HG02763 (cell line): Measurements from ENCODE around the gene CFAP299.
"Not testable (repeated sequence)": the region's sequence is repeated elsewhere in the genome, so short reads cannot be mapped to it uniquely, and the experiment has no call there.

Experiments
- ATAC-seq: cut with Tn5 transposase; IDR thresholded peaks from one replicate; pipeline ENCODE4 v1.9.1; 2021; ENCODE audit warnings: mild to moderate bottlenecking, moderate library complexity; ENCODE audit not compliant: unreplicated experiment

Gene CFAP299

DNA sequence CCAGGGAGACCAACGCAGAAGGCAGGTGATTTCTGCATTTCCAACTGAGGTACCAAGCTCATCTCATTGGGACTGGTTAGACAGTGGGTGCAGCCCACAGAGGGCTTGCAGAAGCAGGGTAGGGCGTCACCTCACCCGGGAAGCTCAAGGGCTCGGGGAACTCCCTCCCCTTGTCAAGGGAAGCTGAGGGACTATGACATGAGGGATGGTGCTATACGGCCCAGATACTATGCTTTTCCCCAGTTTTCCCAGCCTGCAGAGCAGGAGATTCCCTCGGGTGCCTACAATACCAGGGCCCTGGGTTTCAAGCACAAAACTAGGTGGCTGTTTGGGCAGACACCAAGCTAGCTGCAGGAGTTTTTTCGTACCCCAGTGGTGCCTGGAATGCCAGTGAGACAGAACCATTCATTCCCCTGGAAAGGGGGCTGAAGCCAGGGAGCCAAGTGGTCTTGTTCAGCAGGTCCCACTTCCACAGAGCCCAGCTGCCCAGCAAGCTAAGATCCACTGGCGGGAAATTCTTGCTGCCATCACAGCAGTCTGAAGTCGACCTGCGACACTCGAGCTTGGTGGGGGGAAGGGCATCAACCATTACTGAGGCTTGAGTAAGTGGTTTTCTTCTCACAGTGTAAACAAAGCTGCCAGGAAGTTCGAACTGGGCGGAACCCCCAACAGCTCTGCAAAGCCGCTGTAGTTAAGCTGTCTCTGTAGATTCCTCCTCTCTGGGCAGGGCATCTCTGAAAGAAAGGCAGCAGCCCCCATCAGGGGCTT is 103.9 kb downstream of the CFAP299 start:
- ATAC-seq = not testable (repeated sequence)

DNA sequence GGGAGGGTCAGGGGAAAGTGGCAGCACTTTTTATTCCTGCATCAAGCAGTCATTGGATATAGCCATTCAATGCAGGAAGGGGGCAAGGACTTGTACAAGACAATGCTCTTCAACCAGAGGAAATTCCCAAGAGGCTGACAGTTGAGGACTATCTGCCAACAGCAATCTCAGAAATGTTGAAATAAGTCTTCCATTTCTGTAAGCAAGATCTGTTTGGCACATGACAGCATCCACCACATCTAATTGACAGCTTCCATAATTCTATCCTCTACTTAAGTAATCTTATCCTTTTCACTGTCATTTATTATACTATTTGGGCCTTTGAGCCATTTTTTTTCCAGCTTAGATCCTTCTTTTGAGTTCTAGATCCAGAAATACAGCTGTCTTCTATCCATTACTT is 110.7 kb downstream of the CFAP299 start:
- no peak for ATAC-seq

DNA sequence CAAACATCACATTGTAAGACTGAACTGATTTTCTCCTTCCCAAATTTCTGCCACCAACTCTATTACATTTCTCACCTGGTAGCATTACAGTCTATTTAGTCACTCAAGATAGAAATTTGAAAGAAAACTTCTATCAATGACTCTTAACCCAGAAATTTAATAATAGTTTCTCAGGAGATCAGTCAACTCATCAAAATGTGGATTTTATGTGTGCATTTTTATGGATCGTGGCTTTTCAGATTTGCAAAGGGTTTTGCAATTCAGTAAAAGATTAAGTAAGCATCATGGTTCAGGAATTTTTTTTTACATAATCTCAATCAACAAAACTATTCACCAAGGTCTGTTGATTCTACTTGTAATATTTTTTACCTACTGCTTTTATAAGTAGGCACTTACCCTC is 111.1 kb downstream of the CFAP299 start:
- ATAC-seq = no peak

DNA sequence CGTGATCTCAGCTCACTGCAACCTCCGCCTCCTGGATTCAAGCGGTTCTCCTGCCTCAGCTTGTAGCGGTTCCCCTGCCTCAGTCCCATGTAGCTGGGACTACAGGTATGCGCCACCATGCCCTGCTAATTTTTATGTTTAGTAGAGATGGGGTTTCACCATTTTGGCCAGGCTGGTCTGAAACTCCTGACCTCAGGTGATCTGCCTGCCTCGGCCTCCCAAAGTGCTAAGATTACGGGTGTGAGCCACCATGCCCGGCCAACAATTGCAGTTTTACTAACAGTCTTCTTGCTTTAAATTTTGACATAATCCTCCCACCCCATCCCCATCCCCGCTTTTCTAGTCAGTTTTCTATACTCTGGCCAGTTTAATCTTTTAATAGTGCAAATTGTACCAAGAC is 112.0 kb downstream of the CFAP299 start:
- ATAC-seq = no peak

DNA sequence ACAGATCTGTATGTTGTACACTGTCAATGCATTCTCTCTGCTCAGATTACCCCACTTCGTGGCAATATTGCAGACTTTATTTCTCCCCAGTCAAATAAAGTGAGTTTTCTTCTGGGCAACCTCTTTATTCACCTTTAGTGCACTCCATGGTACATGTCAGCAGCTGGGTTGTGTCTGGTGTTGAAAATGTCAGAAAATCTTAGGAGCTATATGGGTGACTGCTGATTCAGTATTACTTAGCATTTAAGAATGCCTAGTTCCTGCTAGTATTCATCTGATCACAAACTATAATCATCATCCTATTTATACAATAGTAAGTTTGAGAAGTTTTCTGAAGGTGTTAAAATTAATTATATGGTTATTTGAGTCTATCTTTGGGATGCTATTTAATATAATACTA is 112.5 kb downstream of the CFAP299 start:
- no peak for ATAC-seq

DNA sequence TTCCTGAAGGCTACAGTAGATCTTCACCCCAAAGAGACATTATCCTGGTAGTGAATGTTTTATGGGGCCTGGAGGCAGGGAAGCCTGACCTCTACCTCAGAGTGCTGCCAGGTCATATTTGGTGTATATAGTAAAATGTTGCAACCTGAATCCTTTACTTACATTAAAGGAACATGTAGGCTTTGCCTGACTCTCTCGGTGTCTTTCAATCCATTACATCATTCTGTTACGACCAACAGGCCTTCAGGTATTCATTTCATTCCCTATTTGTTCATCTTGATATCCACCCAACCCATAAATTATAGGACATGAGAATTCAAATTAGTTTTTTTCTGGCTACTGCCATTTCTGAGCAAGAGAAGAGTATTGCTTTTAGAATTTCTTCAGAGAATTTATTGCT is 116.5 kb downstream of the CFAP299 start:
- no peak for ATAC-seq

DNA sequence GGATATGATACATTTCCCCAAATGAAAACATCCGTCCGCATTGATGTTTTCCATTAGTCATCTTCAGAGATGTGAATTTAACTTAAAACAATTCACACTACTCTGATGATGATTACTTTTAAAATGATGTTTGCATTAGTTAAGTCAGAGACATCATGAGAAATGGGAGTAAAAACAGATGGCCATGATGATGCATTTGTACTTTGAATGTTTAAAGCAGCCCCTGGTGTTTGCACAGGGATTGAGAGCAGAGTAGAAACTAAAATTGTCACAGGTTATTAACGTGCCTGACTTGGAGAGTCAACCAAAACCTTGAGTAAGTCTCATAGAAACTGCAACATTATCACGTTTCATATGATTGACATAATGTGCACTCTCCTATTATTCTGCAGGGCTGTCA is 117.2 kb downstream of the CFAP299 start:
- no peak for ATAC-seq

DNA sequence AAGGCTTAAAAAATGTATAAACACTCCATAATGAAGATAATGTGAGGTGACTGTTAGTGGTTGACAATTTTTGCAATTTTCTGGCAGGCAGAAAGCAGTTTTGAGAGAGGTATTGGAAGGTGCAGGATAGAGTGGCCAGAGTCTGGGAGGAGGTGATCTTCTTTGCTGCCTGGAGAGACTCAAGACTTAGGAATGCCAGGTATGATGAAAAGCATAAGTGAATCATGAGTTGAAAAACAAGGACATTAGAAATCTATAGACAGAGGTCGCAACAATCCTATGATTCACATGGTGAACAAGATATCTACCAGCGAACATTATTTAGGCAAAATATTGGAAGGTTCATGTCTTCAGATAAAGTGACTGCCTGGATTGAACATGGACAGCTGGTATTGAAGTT is 118.5 kb downstream of the CFAP299 start:
- no peak for ATAC-seq

DNA sequence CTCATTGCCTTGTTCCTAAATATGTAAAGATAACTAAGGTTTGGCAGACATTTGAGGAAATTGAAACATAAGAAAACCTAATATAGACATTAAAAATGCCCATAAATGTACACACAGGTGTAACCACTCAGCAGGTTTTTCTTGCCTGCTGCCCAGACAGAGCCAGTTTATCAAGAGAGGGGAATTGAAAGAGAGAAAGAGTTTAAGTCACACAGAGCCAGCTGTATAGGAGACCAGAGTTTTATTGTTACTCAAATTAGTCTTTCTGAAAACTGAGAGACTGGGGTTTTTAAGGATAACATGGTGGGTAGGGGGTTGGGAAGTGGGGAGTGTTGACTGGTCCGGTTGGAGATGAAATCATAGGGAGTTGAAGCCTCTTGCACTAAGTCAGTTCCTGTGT is 119.0 kb downstream of the CFAP299 start:
- no peak for ATAC-seq

DNA sequence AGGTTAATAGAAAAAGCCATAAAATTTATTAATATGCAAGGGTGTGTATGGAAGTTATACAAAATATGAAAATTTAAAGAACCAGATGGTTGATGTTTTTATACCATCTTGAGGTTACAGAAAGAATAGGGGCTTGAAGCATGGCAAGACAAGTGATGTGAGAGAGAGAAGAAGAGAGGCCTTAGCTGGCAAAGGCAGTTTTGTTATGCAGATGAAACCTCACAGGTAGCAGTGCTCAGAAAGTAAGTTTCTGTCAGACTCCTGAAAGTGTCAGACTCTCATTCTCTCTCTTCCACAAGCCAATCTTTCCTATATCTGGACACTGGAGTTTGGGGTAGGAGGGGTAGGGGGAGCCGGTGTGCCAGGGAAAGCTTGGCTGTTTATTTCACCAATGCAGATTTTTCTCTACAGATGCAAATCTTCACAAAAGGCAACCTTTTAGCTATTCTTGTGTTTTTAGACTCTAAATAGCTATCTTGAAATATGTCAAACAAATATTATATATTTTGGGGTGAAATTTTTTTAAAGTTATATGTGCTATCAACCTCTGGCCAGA is 124.5 kb downstream of the CFAP299 start:
- ATAC-seq = no peak

DNA sequence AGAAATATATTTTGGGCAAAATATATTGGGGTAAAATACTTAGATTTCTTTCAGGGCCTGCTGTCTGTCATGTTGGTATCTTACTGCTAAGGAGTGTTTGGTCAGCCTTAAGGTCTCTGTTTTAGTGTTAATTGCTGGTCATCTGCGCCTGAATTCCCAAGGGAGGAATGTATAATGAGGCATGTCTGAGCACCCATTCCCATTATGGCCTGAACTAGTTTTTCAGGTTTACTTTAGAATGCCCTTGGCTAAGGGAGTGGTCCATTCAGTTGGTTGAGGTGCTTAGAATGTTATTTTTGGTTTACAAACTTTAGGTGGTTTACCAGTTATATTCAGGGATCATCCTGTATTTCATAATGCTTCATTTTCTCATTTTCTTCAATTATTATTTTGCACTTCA is 125.9 kb downstream of the CFAP299 start:
- no peak for ATAC-seq

DNA sequence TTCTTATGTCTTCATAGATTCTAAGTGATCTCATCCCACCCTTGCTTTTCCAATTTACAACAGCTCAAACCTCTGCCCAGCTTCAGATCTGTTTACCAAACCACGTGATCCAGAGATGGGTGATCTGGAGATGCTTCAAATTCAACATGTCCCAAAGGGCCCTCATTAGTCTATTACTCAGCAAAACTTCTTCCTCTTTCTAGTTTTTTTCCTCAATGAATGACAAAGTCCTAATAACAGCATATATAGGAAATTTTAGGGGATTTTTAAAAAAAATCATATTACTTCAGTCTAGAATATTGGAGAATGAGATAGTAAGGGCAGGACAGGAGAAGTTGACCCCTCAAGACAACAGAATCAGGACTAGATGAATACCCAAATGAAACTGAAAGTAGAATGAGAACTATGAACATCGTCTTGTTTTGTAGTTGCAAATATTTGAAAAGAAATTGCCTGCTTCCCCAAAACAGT is 127.1 kb downstream of the CFAP299 start:
- peak; percentile 73 for ATAC-seq

DNA sequence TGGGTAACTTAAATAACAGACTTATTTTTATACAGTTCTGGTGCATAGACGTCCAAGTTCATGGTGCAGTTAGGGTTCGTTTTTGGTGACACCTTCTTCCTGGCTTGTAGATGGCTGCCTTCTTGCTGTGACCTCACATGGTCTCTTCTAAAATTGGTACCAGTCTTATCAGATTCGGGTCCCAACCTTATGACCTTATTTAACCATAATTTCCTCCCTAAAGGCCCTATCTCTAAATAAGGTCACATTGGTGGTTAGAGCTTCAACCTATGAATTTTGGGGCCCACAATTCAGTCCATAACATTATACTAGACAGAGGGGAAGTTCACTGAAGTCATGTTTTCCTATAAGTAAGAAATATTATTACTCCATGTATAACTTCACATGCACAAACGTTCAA is 128.0 kb downstream of the CFAP299 start:
- no peak for ATAC-seq

DNA sequence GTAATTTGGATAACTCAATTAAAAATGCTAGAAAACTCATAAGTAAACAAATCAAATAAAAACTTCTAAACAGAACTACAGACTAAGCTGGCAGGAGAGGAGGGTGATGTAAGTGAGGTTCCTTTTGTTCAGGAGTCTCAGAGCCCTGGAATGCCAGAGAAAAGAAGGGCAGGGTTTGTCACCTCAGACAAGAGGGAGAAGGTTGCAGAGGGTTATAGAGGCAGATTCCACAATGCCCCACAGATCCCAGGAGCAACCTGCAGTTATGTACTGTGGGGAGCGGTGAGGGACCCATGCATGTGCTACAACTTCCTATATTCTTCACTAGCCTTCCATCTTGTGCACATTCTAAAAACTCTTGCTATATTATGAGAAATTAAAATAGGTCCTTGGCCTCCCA is 129.7 kb downstream of the CFAP299 start:
- ATAC-seq = no peak

DNA sequence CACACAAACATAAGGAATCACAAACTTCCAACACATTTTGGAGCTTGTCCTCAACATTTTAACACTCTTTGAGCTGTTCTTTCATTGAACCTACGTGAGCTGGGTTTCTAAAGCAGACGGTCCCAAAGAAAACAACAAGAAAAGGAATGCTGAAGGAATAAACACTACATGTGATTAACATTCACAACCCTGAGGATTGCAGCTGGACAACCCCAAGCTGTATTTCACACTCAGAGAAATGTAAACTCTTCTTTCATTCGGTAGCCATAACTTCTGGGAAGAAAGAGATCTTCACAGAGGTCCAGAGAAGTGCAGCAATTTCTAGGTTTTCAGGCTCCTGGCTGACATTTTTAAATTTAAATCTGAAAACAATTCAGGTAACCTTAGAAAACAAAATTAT is 130.2 kb downstream of the CFAP299 start:
- ATAC-seq = no peak

DNA sequence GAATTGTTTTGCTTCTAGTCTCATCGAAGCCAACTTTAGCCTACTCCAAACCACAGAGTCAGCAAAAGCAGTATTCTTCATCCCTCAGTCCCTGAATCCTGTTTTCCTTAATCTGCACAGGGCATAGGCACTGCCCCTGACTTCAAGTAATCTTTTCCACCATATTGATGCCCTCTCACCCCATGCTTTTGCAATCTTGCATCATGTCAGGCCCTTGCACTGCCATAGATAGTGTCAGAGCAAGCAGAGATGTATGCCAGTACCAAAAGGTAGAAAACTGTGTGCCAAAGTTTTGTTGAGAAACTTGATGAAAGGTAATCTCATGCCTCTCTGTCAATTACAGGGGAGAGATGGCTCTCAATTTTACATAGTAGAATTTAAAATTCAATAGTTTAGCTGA is 131.1 kb downstream of the CFAP299 start:
- ATAC-seq = no peak

DNA sequence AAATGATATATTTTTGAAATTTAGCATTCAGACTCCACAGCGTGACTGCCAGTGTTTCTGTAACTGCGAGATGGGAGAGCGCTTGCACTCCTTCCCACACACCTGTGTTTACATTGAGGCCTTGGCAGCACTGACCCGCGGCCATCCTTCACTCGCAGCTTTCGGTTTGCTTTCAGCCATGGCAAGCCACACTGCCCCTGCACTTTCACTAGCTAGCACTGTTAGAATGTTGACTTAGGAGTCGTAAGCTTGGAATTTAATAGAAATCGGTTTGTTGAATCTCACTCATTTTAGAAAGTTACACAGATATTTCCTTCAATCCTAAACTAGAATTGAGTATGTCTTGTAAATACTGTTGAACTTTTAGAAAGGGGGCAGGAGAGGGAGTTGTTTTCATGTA is 136.2 kb downstream of the CFAP299 start:
- ATAC-seq = peak; percentile 50

DNA sequence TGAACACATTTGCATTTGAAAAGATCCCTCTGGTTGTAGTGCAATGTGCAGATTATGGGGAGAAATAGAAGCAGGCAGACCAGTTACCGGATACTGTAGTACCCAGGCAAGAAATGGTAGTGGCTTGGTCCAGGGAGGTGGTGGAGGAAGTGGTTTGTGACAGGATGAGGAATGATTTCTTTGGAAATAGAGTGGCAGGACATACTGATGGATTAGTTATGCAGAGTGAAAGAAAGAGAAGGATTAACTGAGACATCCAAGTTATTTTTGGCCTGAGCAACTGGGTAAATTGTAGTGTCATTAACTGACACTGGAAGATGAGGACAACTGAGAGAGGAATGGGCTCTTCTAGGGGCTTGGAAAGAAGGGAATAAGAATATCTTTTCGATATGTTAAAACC is 139.7 kb downstream of the CFAP299 start:
- no peak for ATAC-seq

DNA sequence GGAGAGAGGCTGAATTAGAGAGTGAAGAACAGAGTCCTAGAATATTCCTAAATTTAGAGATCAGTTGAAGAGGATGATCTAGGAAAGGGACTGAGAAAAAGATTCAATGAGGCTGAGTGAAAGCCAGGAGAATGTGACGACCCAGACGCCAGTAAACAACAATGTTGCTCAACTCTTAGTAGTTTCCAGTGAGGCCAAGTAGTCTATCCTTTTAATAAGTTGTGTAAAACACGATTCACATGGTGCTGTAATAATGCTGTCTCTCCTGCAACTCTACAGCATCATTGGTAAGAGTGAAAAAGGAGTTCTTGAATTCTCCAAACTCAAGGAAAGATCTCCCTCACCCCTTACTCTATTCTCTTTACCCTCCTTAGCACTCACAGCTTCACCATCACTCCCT is 140.3 kb downstream of the CFAP299 start:
- no peak for ATAC-seq

DNA sequence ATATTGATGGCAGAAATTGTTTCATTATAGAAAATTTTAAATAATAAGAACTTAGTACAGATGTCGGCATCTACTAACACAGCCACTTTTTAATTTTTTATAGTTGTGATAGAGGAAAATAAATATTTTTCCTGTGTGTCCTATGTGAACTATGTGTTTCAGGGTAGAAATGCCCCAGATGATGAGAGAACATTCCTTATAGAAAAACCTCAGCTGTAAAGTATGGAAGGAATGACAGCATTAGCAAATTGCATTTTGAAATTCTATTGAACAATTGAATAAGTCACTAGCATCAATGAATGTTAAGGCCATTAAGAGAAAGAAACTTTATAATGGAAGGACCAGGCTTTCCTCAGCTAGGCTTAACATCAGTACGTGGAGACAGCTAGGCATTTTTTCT is 149.2 kb downstream of the CFAP299 start:
- no peak for ATAC-seq

DNA sequence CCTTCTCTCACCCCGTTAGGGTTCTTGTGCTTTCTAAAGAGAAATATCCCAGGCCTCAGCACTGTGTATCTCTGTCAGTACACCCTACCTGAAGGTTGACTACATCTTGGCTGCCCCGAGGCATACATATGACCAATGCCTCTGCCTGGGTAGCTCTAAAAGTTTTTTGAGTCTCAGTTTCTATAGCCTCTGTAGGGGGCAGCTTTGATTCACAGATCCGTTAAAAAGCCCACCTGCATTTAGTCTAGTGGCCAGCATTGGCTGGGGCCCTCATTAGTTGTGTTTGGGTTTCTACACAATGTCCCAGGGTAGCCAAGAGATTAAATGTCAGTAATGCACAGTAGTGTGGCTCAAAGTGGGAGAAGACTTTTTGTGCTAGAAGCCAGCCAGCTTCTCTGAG is 151.1 kb downstream of the CFAP299 start:
- no peak for ATAC-seq

DNA sequence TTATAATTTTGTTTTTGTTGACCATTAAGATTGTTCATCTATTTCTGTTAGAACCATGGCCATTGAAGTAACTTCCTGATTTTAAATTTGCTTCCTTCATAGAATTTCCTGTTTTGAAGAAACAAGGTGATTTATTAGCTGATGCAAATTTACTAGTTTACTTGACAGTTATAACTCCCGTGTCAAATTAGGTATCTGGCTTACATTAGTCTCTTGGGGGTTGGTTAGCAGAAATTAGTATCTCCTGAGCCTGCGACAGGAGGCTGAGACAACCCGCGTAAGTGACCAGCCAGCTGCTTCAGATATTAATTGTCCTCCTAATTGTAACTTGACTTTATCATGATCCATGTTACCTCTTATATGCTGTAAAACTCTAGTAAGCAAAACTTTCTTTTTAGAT is 154.3 kb downstream of the CFAP299 start:
- no peak for ATAC-seq

DNA sequence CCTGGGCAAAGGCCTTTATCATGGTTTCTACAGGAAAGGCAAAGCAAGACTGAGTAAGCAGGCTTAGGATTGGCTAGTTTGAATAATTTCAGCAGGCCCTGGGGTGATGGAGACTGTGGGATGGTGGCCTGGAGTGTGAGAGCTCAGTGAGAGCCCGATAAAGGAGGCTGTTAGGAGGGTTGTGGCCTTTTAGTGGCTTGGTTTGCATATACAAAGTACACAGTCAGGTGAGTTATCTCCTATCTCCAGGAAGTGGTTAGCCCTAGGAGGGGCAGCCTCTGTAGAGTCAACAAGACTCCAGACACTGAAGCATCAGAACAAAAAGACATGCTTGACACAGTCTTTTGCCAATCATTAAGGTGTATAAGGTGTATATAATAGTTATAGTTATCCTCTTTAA is 157.2 kb downstream of the CFAP299 start:
- ATAC-seq = no peak
